PFSK-1 (cell line): ENCODE results near the gene RPS15.

Source experiments
- FOXP2 ChIP-seq: optimal IDR thresholded peaks from 2 replicates; pipeline ENCODE3; 2011; ENCODE audit warnings: borderline replicate concordance, control low read depth, inconsistent platforms; ENCODE audit not compliant: insufficient read depth; ENCODE audit errors: extremely low read length, extremely low read depth
- POLR2AphosphoS5 ChIP-seq: IDR thresholded peaks from 2 replicates; pipeline ENCODE4 v1.6.1; 2012; ENCODE audit warnings: low read depth, mild to moderate bottlenecking, control low read depth, low read length, moderate library complexity
- SIN3A ChIP-seq: IDR thresholded peaks from 2 replicates; pipeline ENCODE4 v1.6.1; 2012; ENCODE audit warnings: mild to moderate bottlenecking, low read length, moderate library complexity, borderline replicate concordance; ENCODE audit not compliant: insufficient read depth
- TAF1 ChIP-seq: IDR thresholded peaks from 2 replicates; pipeline ENCODE4 v1.6.1; 2012; ENCODE audit warnings: low read length, control low read depth, borderline replicate concordance; ENCODE audit not compliant: insufficient read depth
- TF ChIP-seq, protein P1 (sequence below), 2 experiments: IDR thresholded peaks; 2 replicates each; pipeline versions ENCODE4 v1.6.1 to v1.8.0; 2011 to 2012; ENCODE audit warnings: low read depth in 2 of 2, low read length in 2 of 2, control low read depth in 1 of 2, inconsistent platforms in 1 of 2, mild to moderate bottlenecking in 1 of 2, moderate library complexity in 1 of 2; ENCODE audit not compliant: insufficient read depth in 1 of 2

The RPS15 gene

DNA sequence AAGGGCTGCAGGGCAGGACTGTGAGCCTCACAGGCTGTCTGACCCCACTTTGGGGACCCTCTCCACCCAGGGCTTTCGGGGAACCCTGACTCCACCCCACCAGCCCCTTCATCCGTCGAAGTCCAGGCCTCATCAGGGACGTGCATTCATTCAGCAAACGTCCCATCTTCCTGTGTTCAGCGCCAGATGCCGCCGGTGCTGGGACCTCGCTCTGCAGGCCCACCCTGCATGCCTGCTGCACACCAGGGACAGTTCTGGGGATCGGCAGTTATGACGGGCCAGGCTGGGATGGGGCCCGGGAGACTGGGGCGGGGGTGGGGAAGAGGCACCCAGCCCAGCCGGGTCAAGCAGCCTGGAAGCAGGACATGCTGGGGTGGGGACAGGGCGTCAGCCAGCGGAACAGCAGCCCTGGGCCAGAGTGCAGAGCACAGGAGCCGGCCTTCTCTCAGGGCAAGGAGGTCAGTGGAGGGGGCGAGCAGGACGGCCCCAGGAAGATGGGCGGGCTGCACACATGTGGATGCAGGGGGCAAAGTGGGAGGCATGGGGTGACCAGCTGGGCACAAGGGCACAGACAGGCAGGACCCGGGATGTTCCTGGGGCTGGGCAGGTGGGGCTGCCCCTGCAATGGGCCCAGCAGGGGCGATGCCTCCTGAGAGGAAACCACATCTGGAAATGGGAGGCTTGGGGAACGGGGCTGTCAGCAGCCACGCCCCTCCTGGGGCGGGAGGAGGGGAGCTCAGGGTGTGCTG is 42.0 kb upstream of the RPS15 start:
- TF ChIP-seq SIN3A: 0 out of 2 replicates have a peak, but pooled peaks have one; percentile 24
- TF ChIP-seq, protein P1, sequence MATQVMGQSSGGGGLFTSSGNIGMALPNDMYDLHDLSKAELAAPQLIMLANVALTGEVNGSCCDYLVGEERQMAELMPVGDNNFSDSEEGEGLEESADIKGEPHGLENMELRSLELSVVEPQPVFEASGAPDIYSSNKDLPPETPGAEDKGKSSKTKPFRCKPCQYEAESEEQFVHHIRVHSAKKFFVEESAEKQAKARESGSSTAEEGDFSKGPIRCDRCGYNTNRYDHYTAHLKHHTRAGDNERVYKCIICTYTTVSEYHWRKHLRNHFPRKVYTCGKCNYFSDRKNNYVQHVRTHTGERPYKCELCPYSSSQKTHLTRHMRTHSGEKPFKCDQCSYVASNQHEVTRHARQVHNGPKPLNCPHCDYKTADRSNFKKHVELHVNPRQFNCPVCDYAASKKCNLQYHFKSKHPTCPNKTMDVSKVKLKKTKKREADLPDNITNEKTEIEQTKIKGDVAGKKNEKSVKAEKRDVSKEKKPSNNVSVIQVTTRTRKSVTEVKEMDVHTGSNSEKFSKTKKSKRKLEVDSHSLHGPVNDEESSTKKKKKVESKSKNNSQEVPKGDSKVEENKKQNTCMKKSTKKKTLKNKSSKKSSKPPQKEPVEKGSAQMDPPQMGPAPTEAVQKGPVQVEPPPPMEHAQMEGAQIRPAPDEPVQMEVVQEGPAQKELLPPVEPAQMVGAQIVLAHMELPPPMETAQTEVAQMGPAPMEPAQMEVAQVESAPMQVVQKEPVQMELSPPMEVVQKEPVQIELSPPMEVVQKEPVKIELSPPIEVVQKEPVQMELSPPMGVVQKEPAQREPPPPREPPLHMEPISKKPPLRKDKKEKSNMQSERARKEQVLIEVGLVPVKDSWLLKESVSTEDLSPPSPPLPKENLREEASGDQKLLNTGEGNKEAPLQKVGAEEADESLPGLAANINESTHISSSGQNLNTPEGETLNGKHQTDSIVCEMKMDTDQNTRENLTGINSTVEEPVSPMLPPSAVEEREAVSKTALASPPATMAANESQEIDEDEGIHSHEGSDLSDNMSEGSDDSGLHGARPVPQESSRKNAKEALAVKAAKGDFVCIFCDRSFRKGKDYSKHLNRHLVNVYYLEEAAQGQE (IDR thresholded peaks at IDR 0.05; ENCODE audit: insufficient read depth in 1 of 2, low read depth in 2 of 2, low read length in 2 of 2): no peak

DNA sequence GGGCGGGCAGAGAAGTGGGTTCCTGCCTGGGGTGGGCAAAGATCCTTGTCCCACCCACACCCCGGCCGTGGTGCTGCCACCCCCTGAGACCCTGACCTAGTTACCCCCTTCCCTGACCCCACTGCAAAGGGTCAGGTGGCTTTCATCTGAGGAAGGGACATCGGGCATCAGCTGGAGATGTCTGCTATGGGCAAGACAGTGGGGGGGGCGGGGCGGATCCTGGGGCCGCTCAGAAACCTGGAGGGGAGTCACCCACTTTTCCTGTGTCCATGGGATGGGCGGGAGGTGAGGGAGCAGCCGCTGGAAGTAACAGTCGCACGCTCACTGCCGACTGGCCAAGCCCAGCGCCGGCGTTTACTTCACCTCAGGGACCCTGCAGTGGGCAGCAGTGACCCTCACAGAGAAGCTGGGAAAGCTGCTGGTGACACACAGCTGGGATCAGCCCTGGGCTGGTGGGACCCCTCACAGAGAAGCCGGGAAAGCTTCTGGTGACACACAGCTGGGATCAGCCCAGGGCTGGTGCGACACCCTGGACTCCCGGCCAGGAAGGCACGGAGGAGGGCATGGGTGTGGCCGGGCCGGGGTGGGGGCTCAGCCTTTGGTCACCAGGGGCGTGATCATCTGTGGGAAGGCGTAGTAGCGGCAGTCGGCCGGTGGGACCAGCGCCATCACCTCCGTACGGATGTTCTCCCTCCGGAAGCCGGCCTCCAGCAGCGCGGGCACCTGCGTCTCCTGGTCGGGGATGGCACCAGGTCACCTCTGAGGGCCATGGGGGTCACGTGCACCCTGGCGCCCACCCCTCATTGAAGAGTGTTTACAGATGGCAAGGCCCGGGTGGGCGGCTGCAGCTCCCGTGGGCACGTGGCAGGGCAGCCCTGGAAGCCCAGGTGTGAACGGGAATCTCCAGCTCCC is 41.2 kb upstream of the RPS15 start:
- TF ChIP-seq POLR2AphosphoS5: peak; percentile 47
- no peak for TF ChIP-seq SIN3A

DNA sequence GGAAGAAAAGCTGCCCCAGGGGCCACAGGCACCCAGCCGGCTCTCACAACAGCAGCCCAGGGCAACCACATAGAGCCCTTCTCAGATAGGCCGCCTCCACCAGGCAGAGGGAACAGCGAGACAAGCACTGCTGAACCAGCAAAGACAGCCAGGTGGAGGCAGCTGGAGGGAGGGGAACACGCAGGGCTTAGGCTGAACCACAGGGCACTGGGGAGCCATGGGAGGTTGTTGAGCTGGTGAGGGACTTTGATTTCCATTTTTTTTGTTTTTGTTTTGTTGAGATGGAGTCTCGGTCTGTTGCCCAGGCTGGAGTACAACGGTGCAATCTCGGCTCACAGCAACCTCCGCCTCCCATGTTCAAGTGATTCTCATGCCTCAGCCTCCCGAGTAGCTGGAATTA is 40.4 kb upstream of the RPS15 start:
- no peak for TF ChIP-seq FOXP2
- TF ChIP-seq POLR2AphosphoS5: no peak
- TF ChIP-seq SIN3A: no peak
- TF ChIP-seq, protein P1 (IDR thresholded peaks at IDR 0.05; ENCODE audit: insufficient read depth in 1 of 2, low read depth in 2 of 2, low read length in 2 of 2): no peak
- TF ChIP-seq TAF1: no peak

DNA sequence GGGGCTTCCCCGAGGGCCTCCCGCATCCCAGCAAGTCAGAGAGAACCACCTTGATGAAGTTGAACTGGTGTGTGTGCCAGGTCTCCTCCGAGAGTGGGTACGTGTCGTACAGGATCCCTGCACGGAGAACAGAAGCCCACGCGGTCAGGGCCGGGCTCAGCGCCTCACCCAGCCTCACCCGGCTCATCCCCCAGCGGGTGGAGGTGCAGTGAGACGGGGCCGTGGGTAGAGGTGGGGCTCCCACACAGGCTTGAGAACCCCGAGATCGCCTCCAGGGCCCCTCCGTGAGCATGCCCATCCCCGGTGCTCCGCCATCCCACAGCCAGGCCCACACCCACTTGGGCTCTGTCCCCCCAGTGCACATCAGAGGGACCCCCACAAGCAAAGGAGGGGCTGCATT is 39.1 kb upstream of the RPS15 start:
- TF ChIP-seq POLR2AphosphoS5 (no peak), TAF1 (no peak), SIN3A (no peak), FOXP2 (no peak)
- TF ChIP-seq, protein P1 (IDR thresholded peaks at IDR 0.05; ENCODE audit: insufficient read depth in 1 of 2, low read depth in 2 of 2, low read length in 2 of 2): no peak

DNA sequence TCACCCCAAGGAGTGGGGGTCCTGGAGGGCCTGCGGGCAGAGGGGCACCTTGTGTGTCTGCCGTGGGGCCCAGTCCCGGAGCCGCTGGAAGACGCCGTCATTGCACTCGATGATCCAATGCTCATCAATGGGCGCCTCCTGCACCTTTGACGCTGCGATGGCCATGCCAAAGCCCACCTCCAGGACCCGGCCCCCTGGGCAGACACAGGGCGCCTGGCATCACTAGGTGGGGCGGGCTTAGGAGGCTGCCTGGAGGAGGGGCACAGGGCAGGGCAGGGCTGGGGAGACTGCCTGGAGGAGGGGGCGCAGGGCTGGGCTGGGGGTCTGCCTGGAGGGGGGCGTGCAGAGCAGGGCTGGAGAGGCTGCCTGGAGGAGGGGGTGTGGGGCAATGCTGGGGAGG is 38.5 kb upstream of the RPS15 start:
- TF ChIP-seq, protein P1 (IDR thresholded peaks at IDR 0.05; ENCODE audit: insufficient read depth in 1 of 2, low read depth in 2 of 2, low read length in 2 of 2): no peak
- no peak for TF ChIP-seq SIN3A
- no peak for TF ChIP-seq TAF1
- TF ChIP-seq POLR2AphosphoS5: no peak
- no peak for TF ChIP-seq FOXP2
